Fibroblast of lung (primary cell): ENCODE data around the gene CARD14. TPM values are rescaled to one million over a fixed set of nuclear protein-coding genes. Genes with fewer than 3 reads are reported as not detected.
A peak's percentile ranks its signal among the peaks of the same experiment; 100 is the strongest.

Experiments
- DNase-seq, 2 donors: peaks; one replicate each; pipeline versions ENCODE4 v3.0.0 to v3.0.0-alpha.2; 2010; ENCODE audit warnings: low read depth in 2 of 2
- H2AFZ ChIP-seq: 2 replicates; pipeline ENCODE4 v1.5.1; 2012; ENCODE audit warnings: low read length, control low read depth, inconsistent platforms
- H3K27ac ChIP-seq: 2 replicates; pipeline ENCODE4 v1.5.1; 2011; ENCODE audit warnings: low read length, control low read depth; ENCODE audit not compliant: insufficient read depth
- H3K27me3 ChIP-seq: 2 replicates; pipeline ENCODE4 v1.5.1; 2011; ENCODE audit warnings: mild to moderate bottlenecking, low read length; ENCODE audit not compliant: control insufficient read depth, insufficient read depth
- H3K36me3 ChIP-seq: 2 replicates; pipeline ENCODE4 v1.5.1; 2011; ENCODE audit warnings: low read length; ENCODE audit not compliant: control insufficient read depth, insufficient read depth
- H3K4me1 ChIP-seq: 2 replicates; pipeline ENCODE4 v1.5.1; 2011; ENCODE audit warnings: low read length; ENCODE audit not compliant: control insufficient read depth, insufficient read depth; ENCODE audit errors: extremely low read depth
- H3K4me2 ChIP-seq: 2 replicates; pipeline ENCODE4 v1.5.1; 2011; ENCODE audit warnings: low read length, control low read depth; ENCODE audit not compliant: insufficient read depth; ENCODE audit errors: extremely low read depth
- H3K4me3 ChIP-seq, 4 experiments: fragments of 200-600 bp in 1 of 4; sonication (generic) in 1 of 4; replicated peaks in 1 of 4; 2 replicates each; pipeline ENCODE4 v1.5.1; 2011 to 2016; ENCODE audit warnings: low read length in 4 of 4, low read depth in 3 of 4, mild to moderate bottlenecking in 3 of 4, control low read depth in 2 of 4, inconsistent platforms in 1 of 4, mixed read lengths in 1 of 4; ENCODE audit not compliant: insufficient read depth in 1 of 4; ENCODE audit errors: control extremely low read depth in 1 of 4
- H3K79me2 ChIP-seq: 2 replicates; pipeline ENCODE4 v1.5.1; 2012; ENCODE audit warnings: mild to moderate bottlenecking, low read length, inconsistent platforms; ENCODE audit not compliant: control insufficient read depth, insufficient read depth
- H3K9ac ChIP-seq: 2 replicates; pipeline ENCODE4 v1.5.1; 2011; ENCODE audit warnings: mild to moderate bottlenecking, low read length, control low read depth; ENCODE audit not compliant: insufficient read depth
- H3K9me3 ChIP-seq: 2 replicates; pipeline ENCODE4 v1.5.1; 2012; ENCODE audit warnings: low read depth, low read length; ENCODE audit not compliant: control insufficient read depth, insufficient read depth
- H4K20me1 ChIP-seq: 2 replicates; pipeline ENCODE4 v1.5.1; 2011; ENCODE audit warnings: low read length; ENCODE audit not compliant: control insufficient read depth, insufficient read depth; ENCODE audit errors: extremely low read depth
- EZH2 ChIP-seq: IDR thresholded peaks from 2 replicates; pipeline ENCODE4 v1.5.1; 2012; ENCODE audit warnings: low read length, control low read depth, mild to moderate bottlenecking; ENCODE audit errors: missing control alignments
- polyA plus RNA-seq, 2 donors: library from polyadenylated mRNA; depleted of rRNA in 1 of 2; stranded (reverse) in 1 of 2; unstranded in 1 of 2; fragments of >200 nt; gene quantifications; 2 replicates each; pipeline ENCODE4 v1.2.1, GENCODE V29; 2011 to 2012; ENCODE audit warnings: missing spikeins in 1 of 2
- total RNA-seq: library from RNA; depleted of rRNA; stranded (reverse); fragments of >200 nt; gene quantifications from 2 replicates; pipeline ENCODE4 v1.2.1, GENCODE V29; 2014
- TF ChIP-seq, protein P1 (sequence below), 2 donors: IDR thresholded peaks in 1 of 2; conservative IDR thresholded peaks in 1 of 2; 1 replicate in 1 of 2; 2 replicates in 1 of 2; pipeline ENCODE4 v1.5.1; 2011 to 2012; ENCODE audit warnings: low read length in 2 of 2, control low read depth in 1 of 2, inconsistent platforms in 1 of 2, low read depth in 1 of 2, mild to moderate bottlenecking in 1 of 2

Gene CARD14
- total and polyA plus RNA-seq, 2 donors (not counting 1 experiment from before 2014, with no cell fraction given) = 0.17 TPM; not detected in 1

DNA sequence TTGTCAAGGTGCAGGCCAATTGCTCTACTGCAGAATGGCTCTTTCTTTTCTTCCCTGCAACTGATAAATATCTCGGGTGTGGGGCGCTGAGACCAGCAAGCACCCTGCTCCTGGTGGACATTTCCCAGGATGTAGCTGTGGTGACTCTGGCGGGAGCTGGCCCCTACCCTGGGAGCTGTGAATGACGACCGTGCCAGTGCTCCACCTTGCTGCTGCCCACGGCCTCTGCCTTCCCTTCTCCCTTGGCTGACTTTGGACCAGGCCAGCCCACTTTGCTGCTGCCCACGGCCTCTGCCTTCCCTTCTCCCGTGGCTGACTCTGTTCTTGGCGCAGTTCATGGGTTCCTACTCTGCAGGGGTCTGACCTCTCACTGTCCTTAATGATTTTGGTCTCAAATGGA is 16.1 kb downstream of the CARD14 start:
- H3K4me2 ChIP-seq = no peak overlapping the region
- no peaks in the 10 kb centered on the region for H4K20me1 ChIP-seq
- no peak for DNase-seq
- H3K4me3 ChIP-seq = no peak overlapping the region
- no peaks in the 10 kb centered on the region for H3K27me3 ChIP-seq
- no peak overlapping the region for H2AFZ ChIP-seq
- no peaks in the 10 kb centered on the region for H3K36me3 ChIP-seq
- H3K9ac ChIP-seq = no peak overlapping the region
- H3K4me1 ChIP-seq = no peaks in the 10 kb centered on the region
- no peaks in the 10 kb centered on the region for H3K9me3 ChIP-seq
- H3K79me2 ChIP-seq = no peaks in the 10 kb centered on the region
- no peak overlapping the region for H3K27ac ChIP-seq
- TF ChIP-seq, protein P1, sequence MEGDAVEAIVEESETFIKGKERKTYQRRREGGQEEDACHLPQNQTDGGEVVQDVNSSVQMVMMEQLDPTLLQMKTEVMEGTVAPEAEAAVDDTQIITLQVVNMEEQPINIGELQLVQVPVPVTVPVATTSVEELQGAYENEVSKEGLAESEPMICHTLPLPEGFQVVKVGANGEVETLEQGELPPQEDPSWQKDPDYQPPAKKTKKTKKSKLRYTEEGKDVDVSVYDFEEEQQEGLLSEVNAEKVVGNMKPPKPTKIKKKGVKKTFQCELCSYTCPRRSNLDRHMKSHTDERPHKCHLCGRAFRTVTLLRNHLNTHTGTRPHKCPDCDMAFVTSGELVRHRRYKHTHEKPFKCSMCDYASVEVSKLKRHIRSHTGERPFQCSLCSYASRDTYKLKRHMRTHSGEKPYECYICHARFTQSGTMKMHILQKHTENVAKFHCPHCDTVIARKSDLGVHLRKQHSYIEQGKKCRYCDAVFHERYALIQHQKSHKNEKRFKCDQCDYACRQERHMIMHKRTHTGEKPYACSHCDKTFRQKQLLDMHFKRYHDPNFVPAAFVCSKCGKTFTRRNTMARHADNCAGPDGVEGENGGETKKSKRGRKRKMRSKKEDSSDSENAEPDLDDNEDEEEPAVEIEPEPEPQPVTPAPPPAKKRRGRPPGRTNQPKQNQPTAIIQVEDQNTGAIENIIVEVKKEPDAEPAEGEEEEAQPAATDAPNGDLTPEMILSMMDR (conservative IDR thresholded peaks at IDR 0.05 in 1 of 2, IDR thresholded peaks at IDR 0.05 in 1 of 2; ENCODE audit: low read depth in 1 of 2, low read length in 2 of 2) = no peak
- TF ChIP-seq EZH2 = no peak

GRCh38 chr17:80187090-80187489 is 17.3 kb downstream of the CARD14 start:
- no peak overlapping the region for H3K27ac ChIP-seq
- peak overlapping the region; percentile 75 for H3K4me2 ChIP-seq
- no peaks in the 10 kb centered on the region for H4K20me1 ChIP-seq
- peak overlapping the region; percentile 77 for H2AFZ ChIP-seq
- peak overlapping the region in 3 of 4 experiments; percentile 30 to 49 (median 33) for H3K4me3 ChIP-seq
- H3K9me3 ChIP-seq = no peaks in the 10 kb centered on the region
- H3K4me1 ChIP-seq = no peaks in the 10 kb centered on the region
- no peak overlapping the region for H3K9ac ChIP-seq
- H3K27me3 ChIP-seq = no peaks in the 10 kb centered on the region
- peak; percentile 37 to 45 for DNase-seq
- no peaks in the 10 kb centered on the region for H3K79me2 ChIP-seq
- TF ChIP-seq, protein P1 (conservative IDR thresholded peaks at IDR 0.05 in 1 of 2, IDR thresholded peaks at IDR 0.05 in 1 of 2; ENCODE audit: low read depth in 1 of 2, low read length in 2 of 2) = no peak
- no peak for TF ChIP-seq EZH2
- H3K36me3 ChIP-seq = no peaks in the 10 kb centered on the region

DNA sequence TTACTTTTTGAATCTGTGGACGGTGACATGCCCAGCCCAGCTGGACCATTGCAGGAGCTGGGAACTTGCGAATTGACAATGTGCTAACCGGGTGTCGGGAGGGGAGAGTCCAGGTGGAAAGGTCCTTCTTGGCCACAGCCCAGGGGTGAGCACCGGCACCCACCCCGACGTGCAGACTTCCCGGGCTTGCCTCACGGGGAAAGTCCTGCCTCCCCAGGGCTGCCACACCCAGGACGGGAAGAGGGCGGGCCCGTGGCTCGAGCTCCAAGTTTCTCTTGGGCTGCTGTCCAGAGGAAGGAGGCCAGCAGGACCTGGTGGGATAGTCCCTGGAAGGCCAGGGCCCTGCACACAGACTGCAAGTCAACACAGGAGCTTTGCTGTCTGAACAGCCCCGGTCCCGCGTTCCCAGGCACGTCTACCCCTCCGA is 17.7 kb downstream of the CARD14 start:
- TF ChIP-seq, protein P1 (conservative IDR thresholded peaks at IDR 0.05 in 1 of 2, IDR thresholded peaks at IDR 0.05 in 1 of 2; ENCODE audit: low read depth in 1 of 2, low read length in 2 of 2) = no peak
- no peak for TF ChIP-seq EZH2
- no peaks in the 10 kb centered on the region for H3K9me3 ChIP-seq
- H3K36me3 ChIP-seq = no peaks in the 10 kb centered on the region
- no peak overlapping the region for H3K9ac ChIP-seq
- H2AFZ ChIP-seq = peak overlapping the region; percentile 77
- no peaks in the 10 kb centered on the region for H3K27me3 ChIP-seq
- H3K4me1 ChIP-seq = no peaks in the 10 kb centered on the region
- no peaks in the 10 kb centered on the region for H4K20me1 ChIP-seq
- H3K4me3 ChIP-seq = peak overlapping the region in 3 of 4 experiments; percentile 30 to 49 (median 33)
- DNase-seq = peak in 1 of 2 donors; percentile 38
- peak overlapping the region; percentile 75 for H3K4me2 ChIP-seq
- no peak overlapping the region for H3K27ac ChIP-seq
- H3K79me2 ChIP-seq = no peaks in the 10 kb centered on the region
